GM19468 (cell line): ENCODE data around the gene MYMK.

Experiments used
- ATAC-seq: cut with Tn5 transposase; IDR thresholded peaks from one replicate; pipeline ENCODE4 v1.9.1; 2021; ENCODE audit warnings: mild to moderate bottlenecking, moderate library complexity, moderate number of reproducible peaks; ENCODE audit not compliant: unreplicated experiment; ENCODE audit errors: extremely low read depth

MYMK gene

DNA sequence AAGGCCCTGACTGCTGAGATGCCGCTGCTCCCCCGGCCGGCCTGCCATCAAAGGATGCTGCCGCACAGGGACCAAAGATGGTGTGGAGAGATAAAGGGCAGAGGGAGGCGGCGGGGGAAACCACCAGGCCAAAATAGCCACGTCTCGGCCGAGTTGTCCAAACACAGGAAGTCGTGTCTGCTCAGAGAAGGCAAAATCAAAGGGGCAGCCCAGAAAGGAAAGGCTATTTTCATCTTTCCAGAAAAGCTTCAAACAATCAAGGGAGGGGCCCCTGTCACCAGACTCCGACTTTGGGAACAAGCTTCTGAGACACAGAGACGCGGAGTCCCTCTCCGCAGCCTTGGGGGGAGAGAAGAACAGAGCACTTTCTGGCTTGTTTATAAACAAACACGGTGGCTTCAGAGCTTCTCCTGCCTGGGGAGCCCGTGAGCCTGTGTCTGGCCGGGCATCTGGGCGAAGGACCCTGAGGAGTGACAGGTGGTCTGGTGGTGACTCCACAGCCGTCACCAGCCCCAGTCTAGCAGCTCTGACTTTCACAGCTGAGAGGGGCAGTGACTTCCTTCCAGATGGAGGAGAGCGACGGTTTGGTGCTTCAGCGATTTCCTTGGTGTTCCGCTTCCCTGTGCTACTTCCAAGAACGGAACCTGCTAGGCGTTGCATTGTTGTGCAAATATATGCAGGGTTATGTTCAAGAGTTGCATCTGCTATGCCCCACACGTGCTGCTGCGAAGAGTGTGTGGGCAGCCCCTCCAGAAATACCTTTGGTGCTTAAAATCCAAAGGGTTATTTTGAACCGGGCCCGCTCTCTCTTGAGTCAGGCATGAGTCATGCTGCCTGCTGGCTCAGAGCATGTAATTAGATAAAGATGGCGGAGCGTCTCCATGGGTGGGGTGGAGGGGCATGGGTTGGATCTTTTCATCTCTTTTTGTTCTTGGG is 33.7 kb upstream of the MYMK start:
- no peak for ATAC-seq

DNA sequence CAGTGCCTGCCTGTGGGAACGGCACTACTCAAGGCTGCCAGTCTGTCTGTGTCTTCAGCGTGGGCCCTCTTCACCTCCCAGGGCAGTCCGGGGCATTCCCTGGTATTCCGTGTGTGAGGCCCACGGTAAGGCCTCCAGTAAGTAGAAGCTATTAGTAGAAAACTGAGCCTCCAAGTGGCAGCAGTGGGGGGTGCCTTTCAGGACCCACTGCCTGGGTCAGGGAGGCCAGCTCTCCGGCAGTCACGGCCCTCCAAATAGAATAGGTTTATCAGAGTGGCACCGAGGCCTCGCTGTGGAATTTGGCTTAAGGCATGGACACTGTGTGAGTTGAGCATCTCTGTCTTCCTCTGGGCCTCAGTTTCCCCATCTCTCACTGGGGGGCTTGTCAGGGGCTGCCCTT is 32.8 kb upstream of the MYMK start:
- ATAC-seq: no peak

DNA sequence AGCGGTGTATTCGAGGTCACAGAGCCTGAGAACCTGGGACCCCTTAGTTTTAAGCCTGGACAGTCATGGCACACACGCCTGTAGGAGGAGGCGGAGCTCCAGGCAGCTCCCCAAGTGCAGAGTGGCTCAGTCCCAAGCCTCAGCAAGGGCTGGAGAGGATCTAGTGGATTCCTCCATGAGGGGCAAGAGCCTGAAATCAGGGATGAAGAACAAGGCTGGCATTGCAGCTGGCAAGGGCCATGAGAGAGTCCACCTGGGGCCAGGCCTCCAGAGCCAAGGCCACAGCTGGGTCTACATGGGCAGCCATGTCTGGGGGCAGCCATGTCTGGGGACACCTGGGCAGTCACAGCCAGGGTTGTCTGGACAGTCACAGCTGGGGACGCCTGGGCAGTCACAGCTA is 31.6 kb upstream of the MYMK start:
- ATAC-seq: no peak

DNA sequence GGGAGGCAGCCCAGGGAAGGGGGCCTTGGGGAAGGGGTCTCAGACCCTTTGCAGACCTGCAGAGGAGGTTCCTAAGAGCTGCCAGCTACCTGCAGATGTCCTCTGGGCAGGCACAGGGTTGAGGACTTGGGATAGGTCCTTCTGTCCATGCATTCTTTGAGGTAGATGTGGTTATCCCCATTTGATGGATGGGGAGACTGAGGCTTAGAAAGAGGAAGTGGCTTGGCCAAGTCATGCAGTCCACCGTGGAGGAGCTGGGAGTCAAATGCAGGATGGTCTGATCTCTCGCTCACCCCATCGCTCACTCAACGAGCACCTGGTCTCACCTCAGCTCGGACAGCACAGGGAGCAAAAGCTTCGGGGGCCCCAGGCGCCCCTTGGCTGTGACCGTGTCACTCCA is 30.0 kb upstream of the MYMK start:
- no peak for ATAC-seq

DNA sequence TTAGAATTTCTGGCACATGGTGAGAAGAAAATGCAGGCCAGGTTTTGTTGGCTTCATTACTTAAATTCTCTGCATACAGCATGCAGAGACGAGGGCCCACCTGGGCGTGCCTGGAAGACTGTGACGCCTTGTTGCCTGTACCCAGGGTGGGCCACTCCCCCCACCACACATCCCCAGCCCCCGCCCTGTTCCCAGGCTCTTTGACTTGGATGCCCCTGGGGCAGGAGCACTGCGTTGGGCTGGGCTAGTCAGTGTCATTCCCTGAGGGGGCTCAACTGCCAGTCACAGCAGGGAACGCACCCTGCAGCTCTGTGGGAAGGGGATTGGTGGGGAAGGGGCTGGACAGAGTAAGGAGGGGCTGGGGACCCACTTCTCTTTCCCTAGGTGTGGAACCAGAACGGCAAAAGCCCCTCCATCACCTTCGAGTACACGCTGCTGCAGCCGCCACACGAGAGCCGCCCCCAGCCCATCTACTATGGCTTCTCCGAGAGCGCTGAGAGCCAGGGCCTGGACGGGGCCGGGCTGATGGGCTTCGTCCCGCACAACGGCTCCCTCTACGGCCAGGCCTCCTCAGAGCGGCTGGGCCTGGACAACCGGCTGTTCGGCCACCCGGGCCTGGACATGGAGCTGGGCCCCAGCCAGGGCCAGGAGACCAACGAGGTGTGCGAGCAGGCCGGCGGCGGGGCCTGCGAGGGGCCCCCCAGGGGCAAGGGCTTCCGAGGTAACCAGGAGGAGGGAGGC is 29.4 kb upstream of the MYMK start:
- no peak for ATAC-seq

DNA sequence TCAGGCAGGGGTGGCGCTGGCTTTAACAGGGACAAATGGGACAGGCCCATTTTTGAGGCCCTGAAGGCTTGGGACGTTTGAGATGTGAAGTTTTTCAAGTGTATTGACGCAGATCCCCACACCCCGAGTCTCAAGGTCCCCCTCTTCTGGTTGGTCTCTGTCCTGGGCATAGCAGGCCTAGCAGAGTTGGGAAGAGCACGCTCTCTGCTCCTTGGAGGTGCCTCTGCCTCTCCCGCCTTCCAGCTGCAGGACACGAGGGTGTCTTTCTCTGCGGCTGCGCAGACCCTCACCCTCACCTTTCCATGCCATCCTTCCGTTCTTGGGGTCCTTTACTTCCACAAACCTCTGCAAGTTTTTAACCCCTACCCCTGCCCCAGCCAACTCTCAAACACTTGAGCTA is 28.4 kb upstream of the MYMK start:
- no peak for ATAC-seq

DNA sequence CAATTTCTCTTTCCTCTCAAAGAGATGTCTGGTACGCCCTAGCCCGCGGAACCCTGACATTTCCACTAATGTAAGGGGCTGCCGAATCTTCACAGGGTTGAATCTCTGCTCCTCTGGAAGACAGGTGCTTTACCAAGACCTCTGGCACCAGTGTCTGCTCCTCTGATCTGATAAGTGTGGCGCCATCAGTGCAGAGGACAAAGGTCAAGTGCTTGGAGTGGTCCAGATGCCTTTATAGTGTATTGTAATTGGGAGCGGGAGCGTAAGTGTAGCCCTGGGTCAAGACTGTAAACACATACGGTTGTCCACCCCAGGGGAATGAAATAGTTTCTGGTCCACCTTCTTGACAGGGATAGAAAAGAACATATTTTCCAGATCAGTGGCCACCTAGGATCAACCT is 27.5 kb upstream of the MYMK start:
- no peak for ATAC-seq

DNA sequence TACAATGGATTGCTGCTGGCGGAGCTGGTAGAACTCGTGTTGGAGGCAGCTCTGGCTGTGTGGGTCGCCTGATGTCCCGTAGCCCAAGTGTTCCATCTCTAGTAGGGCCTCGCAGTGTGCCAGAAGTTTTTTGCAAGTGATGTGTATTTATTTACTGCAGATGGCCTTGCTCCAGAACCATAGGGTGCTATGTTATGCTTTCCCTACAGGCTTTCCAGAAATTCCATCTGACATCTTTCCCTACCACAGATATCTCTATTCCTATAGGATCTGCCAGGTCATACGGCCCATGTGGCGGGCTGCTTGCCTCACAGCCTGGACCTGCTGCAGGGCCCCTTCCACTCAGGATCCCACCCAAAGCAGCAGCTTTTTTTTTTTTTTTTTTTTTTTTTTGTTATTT is 26.7 kb upstream of the MYMK start:
- ATAC-seq: no peak

DNA sequence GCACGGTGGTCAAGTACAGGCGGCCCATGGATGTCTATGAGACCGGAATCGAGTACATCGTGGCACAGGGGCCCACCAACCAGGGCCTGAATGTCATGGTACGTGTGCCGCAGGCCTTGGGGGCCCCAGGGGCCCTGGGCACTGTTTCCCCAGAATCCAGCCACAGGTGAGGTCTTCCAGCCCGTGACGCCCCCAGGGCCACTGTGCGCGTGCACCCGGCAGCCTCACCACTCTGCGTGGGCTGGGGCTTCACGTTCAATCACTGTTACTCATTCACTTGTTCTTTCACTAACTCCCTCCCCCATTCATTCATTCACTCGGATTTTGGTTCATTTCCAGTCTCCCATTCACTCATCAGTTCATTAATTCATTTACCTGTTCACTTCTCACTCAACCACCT is 22.4 kb upstream of the MYMK start:
- ATAC-seq: no peak

DNA sequence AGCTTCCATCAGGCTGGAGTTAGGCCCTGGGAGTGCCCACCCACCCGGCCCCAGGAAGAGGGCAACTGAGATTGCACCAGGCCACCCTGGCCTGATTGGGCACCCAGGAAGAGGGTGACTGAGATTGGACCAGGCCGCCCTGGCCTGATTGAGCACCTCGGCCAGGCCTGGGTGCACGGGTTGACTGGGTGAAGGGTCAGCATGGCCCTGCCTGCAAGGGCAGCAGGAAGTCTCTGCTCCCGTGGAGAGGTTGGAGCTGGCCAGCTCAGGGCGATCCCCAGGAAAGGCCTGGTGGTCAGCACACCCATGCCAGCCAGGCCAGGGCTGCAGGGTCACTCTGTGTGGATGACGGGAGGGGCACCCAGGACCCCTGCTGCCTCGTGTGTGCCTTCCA is 21.5 kb upstream of the MYMK start:
- ATAC-seq: no peak

DNA sequence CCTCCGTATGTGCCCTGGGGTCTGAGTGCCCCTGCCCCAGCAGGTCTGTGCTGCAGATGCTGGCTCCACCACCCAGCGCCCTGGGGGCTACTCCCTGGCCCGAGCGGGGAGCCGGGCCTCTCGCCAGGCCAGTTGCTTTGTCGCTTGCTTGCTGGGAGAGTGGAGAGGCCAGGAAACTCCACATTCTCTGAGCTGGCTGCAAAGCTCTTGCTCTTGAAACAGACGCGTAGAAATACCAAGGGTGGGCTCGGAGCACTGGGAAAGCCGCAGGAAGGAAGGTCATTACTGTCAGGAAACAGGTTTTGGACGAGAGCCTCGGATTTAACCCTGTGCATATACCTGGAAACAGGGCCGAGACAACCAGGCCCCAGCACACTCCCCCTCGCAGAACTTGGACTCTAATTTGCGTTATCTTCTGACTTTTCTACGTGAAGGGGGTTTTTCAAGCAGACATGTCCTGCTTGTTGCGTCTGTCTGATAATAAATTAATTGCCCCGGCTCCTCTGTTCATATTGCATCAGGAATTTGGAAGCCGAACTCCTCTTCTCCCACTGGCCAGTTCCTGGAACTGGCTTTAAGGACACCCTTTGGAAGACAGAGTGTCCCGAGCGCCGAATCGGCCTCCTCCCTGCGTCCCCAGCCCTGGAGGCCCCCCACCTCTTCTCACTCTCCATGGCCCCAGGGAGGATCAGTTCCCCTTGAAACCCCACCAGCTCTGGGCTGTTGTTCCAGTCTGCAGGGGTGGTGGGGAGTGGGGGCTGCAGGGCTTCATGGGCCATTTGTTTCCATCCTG is 20.9 kb upstream of the MYMK start:
- ATAC-seq: no peak

DNA sequence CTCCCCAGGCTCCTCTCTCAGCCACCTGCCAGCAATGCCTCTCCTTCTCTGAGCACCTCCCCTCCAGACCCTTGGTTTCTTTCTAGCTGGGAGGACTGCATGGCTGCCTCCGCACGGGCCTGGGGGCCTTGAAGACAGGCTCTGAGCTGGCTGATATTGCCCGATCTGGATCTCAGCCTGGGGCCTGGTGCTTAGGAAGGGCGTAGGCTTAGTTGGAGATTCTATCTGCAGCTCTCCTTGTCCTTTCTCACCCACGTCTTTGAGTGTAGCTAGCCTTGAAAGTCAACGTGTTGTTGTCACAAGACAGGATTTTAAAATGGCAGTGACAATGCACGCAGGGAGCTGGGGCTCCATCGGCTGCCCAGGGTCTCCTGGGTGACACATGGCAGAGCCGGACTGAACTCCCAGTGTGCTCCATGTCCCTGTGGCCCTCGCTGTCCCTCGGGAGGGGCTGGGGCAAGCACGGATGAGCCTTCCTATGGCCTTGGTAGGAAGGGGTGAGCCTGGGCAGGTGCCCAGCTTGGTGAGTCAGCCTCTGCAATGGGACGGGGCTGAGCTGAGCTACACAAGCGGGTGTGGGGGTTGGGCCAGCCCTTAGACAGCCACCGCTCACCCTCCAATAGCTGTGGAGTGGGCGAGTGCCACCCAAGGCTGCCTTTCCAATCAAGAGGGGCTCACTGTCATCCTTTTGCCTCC is 19.2 kb upstream of the MYMK start:
- no peak for ATAC-seq

DNA sequence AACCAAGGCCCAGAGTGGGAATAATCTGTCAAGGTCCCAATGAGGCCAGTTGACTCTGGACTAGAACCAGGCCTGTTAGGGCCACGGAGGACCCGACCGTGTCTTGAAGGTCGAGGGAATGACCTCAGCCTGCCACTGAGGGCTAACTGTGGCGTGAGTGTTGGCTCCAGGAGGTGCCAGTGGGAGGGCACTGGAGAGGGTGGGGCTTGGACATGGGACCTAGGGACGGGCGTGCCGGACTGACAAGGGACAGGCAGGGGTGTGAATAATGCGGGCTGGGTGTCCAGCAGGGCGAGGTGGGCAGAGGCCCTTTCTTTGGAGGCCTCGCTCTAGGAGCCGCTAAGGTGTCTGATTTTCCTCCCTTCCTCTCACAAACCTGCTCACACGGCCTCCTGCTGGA is 17.2 kb upstream of the MYMK start:
- ATAC-seq: no peak

DNA sequence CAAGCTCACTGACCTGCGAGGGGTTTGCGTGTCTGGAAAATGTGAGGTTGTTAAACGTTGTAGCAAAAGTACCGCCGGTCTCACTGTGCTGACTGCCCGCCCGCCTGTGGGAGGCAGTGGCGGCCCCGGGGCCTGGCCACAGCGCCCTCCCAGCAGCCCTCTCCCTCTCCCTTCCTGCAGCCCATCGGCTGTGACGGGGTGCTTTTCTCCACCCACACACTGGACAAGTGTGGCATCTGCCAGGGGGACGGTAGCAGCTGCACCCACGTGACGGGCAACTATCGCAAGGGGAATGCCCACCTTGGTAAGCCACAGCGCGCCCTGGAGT is 15.9 kb upstream of the MYMK start:
- no peak for ATAC-seq

DNA sequence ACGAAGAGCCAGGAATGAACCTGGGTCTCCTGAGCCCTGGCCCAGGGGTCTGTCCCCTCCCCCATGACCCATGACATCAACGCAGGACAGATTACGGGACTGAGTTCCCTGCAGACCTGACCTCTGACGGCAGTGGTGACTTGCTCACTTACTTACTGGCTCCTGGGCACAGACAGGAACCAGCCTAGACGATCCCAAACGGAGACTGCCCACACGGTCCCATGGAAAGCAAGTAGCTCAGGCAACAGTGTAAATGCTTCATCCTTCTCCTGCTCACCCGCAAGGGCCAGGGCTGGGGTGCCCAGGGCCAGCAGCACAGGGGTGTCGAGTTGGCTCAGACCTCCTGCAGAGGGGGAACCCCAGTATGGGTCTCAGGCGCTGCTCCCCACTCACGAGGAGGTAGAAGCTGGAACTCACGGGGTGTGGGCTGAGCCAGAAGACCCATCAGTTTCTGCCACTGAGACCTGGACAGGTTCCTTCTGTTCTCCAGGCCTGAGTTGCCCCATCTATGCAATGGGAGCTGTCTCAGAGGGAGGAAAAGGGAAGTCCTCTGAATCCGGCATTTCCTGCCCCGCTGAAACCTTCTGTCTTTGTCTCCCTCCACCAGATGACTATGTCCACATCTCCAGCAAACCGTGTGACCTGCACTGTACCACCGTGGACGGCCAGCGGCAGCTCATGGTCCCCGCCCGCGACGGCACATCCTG is 15.4 kb upstream of the MYMK start:
- ATAC-seq: no peak

DNA sequence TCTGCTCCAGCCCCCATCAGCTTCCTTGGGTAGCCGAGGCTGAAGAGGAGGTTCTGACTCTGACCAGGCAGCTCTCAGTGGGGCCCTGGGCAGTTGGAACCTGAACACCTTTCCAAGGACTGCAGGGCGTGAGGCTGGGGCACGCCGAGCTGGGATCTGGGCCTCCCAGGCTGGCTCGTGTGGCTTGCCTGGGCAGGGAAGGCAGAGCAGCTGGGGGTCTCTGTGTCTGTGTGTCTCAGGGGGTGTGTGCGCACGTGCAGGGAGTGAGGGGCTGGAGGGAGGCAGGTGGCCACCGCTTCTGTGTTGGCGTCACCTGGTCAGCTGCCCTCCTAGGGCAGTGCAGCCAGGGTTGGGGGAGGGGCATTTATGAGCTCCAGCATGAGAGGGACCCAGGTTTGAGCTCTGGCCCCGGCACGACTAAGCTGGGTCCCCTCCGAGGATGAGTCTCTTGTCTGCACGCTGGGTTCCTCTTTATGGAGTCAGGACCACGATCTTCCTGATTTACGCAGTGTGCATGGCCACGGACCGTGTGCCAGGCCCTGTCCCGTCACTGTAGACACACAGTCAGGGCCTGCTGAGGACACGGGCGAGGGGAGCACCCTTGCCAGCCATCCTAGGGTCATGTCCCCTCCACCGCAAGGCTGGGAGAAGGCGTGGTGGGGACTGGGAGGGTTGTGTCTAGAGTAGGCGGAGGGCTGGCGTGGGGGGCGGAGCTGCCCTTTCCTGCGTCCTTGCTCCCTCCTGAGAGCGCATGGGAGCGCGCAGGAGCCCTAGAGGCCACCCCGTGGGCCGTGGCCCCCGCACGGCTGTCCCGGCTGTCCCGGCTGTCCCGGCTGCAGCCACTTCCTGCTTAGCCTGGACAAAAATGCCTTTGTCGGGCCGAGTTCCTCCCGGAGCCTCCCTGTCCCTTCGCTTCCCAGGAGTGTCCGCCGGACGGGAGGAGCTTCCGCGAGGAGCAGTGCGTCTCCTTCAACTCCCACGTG is 14.4 kb upstream of the MYMK start:
- ATAC-seq: no peak

DNA sequence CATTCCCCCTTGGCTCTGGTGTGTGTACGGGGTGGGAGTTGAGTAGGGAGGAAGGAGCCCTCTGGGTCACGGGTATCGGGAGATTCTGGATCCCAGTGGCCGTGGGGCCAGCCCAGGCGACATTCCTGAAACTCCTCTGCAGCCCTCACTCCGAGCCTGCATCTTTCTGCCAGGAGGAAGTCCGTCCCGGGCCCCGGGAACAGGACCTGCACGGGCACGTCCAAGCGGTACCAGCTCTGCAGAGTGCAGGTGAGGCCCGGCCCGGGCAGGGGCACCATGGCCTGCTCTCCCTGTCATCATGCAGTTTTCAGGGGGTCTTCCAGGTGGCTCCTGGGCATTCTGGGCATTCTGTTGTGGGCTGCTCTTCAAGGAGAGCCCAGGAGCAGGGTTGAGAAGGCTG is 13.4 kb upstream of the MYMK start:
- ATAC-seq: no peak

DNA sequence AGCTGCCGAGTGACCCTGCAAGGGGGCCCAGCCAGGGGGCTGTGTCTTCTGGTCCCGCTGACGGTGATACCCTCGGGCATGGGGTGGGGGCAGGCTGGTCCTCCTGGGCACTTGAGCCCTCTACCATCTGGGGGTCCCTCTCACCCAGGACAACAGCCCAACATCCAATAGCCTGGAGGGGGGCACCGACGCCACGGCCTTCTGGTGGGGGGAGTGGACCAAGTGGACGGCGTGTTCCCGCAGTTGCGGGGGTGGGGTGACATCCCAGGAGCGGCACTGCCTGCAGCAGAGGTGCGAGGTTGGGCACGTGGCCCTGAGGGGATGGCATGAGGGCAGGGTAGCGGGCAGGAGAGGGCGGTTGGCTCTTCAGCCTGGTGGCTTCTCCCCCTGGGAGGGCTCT is 12.5 kb upstream of the MYMK start:
- no peak for ATAC-seq

DNA sequence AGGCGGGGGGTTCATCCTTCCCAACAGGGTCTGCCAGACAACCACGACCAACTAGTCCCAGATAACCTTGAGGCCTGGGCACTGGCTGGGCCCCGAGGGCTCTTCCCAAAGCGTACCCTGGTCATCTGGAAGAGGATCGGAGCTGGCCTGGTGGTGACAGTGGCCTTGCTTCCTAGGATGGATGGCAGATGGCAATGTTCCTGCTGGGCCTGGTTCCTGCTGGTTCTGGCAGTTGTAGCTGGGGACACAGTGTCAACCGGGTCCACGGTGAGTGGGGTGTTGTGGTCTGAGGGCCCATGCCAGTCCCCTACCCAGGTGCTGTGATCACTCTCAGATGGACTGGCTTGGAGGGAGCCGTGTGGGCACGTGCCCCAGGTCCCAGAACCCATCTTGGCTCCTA is 11.8 kb upstream of the MYMK start:
- no peak for ATAC-seq
